Osteocyte (in vitro differentiated cells): ENCODE measurements around the gene ARHGEF11. TPM values are rescaled to one million over a fixed set of nuclear protein-coding genes. Genes with fewer than 3 reads are reported as not detected.

Experiments
- DNase-seq: peaks from one replicate; pipeline ENCODE4 v3.0.0; 2021; ENCODE audit warnings: mixed read lengths; ENCODE audit not compliant: unreplicated experiment; ENCODE audit errors: extremely low spot score
- H3K27ac Mint-ChIP-seq: one replicate; pipeline ENCODE4 v1.8.0; 2021; ENCODE audit warnings: mild to moderate bottlenecking, mixed read lengths; ENCODE audit not compliant: unreplicated experiment
- H3K27me3 Mint-ChIP-seq: one replicate; pipeline ENCODE4 v1.8.0; 2021; ENCODE audit warnings: mixed read lengths; ENCODE audit not compliant: unreplicated experiment
- H3K36me3 Mint-ChIP-seq: one replicate; pipeline ENCODE4 v1.8.0; 2021; ENCODE audit warnings: mixed read lengths; ENCODE audit not compliant: unreplicated experiment
- H3K4me1 Mint-ChIP-seq: one replicate; pipeline ENCODE4 v1.8.0; 2021; ENCODE audit warnings: mixed read lengths; ENCODE audit not compliant: unreplicated experiment
- H3K4me3 Mint-ChIP-seq: one replicate; pipeline ENCODE4 v1.8.0; 2021; ENCODE audit warnings: mild to moderate bottlenecking, moderate library complexity, mixed read lengths; ENCODE audit not compliant: unreplicated experiment
- H3K9me3 Mint-ChIP-seq: one replicate; pipeline ENCODE4 v1.8.0; 2021; ENCODE audit warnings: mixed read lengths; ENCODE audit not compliant: unreplicated experiment
- total RNA-seq: library from RNA; stranded (reverse); gene quantifications from 2 replicates; pipeline ENCODE4 v1.2.1, GENCODE V29; 2021
- TF ChIP-seq, protein P1 (sequence below): fragments of 200-600 bp; sonication (generic); IDR thresholded peaks from 2 replicates; pipeline ENCODE4 v1.5.0; 2021; ENCODE audit warnings: antibody characterized with exemption, mild to moderate bottlenecking, moderate library complexity

The ARHGEF11 gene
- total RNA-seq, 1 donor from 2014 or later: 42.2 TPM

DNA sequence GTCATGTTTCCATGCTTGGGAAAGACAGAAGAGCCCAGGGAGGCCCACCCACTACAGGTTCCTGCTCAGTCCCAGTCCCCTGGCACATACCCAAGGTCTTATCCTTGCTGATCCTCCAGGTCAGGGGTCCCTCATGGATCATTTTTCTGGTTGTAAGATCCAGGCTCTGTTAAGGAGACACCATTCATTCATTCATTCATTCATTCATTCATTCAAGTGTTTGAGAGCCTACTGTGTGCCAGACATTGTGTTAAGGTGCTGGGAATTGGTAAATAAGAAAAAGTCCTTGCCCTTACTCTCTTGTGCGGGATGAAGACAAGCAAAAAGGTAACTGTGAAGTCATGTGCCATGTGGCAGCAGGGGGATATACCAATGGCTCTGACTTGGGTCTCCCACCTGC is 101.3 kb downstream of the ARHGEF11 start:
- H3K9me3 Mint-ChIP-seq: no peaks in the 10 kb centered on the region
- peaks cover 57% of the 10 kb centered on the region for H3K36me3 Mint-ChIP-seq
- H3K4me1 Mint-ChIP-seq: no peaks in the 10 kb centered on the region
- H3K4me3 Mint-ChIP-seq: no peak overlapping the region
- TF ChIP-seq, protein P1, sequence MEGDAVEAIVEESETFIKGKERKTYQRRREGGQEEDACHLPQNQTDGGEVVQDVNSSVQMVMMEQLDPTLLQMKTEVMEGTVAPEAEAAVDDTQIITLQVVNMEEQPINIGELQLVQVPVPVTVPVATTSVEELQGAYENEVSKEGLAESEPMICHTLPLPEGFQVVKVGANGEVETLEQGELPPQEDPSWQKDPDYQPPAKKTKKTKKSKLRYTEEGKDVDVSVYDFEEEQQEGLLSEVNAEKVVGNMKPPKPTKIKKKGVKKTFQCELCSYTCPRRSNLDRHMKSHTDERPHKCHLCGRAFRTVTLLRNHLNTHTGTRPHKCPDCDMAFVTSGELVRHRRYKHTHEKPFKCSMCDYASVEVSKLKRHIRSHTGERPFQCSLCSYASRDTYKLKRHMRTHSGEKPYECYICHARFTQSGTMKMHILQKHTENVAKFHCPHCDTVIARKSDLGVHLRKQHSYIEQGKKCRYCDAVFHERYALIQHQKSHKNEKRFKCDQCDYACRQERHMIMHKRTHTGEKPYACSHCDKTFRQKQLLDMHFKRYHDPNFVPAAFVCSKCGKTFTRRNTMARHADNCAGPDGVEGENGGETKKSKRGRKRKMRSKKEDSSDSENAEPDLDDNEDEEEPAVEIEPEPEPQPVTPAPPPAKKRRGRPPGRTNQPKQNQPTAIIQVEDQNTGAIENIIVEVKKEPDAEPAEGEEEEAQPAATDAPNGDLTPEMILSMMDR: no peak
- no peaks in the 10 kb centered on the region for H3K27me3 Mint-ChIP-seq
- DNase-seq: no peak
- H3K27ac Mint-ChIP-seq: no peak overlapping the region

DNA sequence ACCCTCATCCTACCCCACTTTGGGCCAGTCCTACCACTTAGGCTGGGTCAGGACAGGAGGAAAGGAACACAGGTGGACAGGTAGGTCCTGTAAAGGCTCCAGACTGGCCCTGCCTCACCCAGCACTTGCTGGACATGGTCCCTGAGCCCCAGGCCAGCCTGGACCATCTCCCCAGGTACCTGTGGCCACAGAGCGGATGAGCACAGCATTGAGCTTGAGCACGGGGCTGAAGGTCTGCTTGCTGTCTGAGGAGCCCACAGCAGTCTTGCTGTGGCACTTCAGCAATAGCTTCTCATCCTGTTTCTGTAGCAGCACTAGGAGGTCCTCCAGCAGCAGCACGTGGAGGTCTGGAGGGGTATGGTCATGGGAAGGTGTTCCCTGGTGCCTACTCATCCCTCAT is 101.8 kb downstream of the ARHGEF11 start:
- no peaks in the 10 kb centered on the region for H3K4me1 Mint-ChIP-seq
- no peak for DNase-seq
- no peaks in the 10 kb centered on the region for H3K9me3 Mint-ChIP-seq
- no peaks in the 10 kb centered on the region for H3K27me3 Mint-ChIP-seq
- H3K4me3 Mint-ChIP-seq: no peak overlapping the region
- TF ChIP-seq, protein P1: no peak
- H3K27ac Mint-ChIP-seq: no peak overlapping the region
- peaks cover 59% of the 10 kb centered on the region for H3K36me3 Mint-ChIP-seq

DNA sequence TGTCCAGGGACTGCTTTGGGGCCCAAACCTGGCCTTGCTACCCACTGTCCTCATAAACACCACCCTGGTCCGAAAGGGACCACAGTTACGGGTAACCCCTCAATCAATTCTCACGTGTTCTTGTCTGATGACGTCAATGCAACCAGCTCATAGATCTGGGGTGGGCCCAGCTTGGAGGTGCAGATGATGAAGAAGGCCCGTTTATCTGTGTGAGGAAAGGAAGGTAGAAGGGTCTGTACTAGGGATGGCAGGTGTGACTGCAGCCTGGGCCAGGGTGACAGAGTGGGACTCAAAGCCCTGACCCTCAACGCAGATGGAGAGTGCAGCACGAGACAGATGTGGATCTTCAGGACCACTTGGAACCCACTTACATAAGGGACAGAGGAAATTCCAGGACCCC is 103.0 kb downstream of the ARHGEF11 start:
- Mint-ChIP-seq H3K27me3 (no peaks in the 10 kb centered on the region), H3K9me3 (no peaks in the 10 kb centered on the region), H3K36me3 (peaks cover 62% of the 10 kb centered on the region), H3K4me3 (no peak overlapping the region), H3K27ac (no peak overlapping the region), H3K4me1 (no peaks in the 10 kb centered on the region)
- DNase-seq: no peak
- TF ChIP-seq, protein P1: no peak

DNA sequence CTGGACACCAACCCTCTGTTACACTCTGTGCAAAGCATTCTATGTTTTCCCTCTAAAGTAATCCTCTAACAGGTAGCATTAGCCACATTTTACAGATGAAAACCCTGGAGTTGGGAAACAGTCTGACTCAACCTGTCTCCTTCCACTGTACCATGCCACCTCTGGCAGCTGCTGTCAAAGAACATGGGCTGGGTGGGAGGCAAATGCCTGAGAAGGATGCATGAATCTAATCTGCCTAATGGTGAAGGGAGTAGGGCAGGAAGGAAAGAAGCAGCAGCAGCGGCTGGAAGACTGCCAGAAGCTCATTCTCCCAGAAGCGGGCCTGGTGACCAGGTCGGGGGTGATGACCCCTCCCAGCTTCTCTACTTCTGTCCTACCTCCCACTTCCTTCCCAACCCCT is 103.4 kb downstream of the ARHGEF11 start:
- Mint-ChIP-seq H3K36me3 (peaks cover 60% of the 10 kb centered on the region), H3K27ac (no peak overlapping the region), H3K4me3 (no peak overlapping the region), H3K27me3 (no peaks in the 10 kb centered on the region), H3K9me3 (no peaks in the 10 kb centered on the region), H3K4me1 (no peaks in the 10 kb centered on the region)
- DNase-seq: no peak
- TF ChIP-seq, protein P1: no peak

DNA sequence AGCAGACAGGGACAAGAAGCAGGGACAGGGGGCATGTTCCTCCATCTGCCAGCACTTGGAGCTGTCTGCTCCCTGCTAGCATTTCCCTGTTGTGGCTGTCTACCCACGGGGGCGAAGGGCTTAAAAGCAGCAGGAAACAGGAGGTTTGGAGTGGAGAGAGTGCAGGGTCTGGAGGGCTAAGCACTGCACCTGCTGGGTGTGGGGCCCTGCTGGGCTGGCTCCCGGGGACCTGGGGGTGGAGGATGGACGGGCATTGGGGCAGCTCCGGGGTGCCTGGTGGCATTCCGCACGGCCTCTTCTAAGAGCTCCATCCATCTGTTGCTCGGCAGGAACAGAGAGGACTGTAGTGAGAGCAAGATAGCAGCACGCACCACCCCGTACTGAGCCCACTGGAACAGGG is 103.9 kb downstream of the ARHGEF11 start:
- Mint-ChIP-seq H3K4me3 (no peak overlapping the region), H3K4me1 (no peaks in the 10 kb centered on the region), H3K27ac (no peak overlapping the region), H3K9me3 (no peaks in the 10 kb centered on the region), H3K36me3 (peaks cover 55% of the 10 kb centered on the region), H3K27me3 (no peaks in the 10 kb centered on the region)
- no peak for DNase-seq
- TF ChIP-seq, protein P1: no peak
